ENCODE results near the gene TGFBR2.

Gene TGFBR2

DNA sequence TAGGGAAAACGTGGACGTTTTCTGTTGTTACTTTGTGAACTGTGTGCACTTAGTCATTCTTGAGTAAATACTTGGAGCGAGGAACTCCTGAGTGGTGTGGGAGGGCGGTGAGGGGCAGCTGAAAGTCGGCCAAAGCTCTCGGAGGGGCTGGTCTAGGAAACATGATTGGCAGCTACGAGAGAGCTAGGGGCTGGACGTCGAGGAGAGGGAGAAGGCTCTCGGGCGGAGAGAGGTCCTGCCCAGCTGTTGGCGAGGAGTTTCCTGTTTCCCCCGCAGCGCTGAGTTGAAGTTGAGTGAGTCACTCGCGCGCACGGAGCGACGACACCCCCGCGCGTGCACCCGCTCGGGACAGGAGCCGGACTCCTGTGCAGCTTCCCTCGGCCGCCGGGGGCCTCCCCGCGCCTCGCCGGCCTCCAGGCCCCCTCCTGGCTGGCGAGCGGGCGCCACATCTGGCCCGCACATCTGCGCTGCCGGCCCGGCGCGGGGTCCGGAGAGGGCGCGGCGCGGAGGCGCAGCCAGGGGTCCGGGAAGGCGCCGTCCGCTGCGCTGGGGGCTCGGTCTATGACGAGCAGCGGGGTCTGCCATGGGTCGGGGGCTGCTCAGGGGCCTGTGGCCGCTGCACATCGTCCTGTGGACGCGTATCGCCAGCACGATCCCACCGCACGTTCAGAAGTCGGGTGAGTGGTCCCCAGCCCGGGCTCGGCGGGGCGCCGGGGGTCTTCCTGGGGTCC, at the start of gene TGFBR2:
TSS of gene TGFBR2 (plus strand) at position 301 of the 731 bp plus-strand sequence. CDS start at position 584, 283 bp downstream.
- peak; percentile 62 to 84 for DNase-seq (ENCODE audit: low read depth in 2 of 2, low spot score in 1 of 2)

DNA sequence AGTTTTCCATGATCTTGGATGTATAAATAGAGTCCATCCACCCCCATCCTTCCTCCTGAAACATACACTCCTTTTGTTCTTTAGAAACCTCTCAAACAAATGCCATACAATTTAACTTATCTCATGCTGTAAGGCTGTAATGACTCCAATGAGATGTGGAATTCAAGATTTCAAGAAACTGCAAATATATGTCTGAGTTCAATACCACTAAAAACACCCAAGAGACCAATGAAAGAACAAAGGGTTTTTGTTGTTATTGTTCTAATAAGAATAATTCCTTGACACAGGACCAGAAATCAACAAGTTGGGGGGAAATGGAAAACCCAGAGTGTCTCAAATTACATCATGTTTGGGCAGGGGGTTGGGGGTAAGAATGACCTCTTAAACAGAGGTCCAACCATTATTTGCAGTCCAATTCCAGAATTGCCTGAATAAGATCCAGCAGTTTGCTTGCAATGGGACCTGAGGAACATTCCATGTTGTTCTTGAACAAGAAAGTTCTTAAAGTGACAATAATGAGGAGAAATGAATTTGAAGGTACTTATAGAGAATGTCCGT, 48.6 kb upstream of the TGFBR2 start:
- DNase-seq (ENCODE audit: low read depth in 2 of 2, low spot score in 1 of 2) = no peak

DNA sequence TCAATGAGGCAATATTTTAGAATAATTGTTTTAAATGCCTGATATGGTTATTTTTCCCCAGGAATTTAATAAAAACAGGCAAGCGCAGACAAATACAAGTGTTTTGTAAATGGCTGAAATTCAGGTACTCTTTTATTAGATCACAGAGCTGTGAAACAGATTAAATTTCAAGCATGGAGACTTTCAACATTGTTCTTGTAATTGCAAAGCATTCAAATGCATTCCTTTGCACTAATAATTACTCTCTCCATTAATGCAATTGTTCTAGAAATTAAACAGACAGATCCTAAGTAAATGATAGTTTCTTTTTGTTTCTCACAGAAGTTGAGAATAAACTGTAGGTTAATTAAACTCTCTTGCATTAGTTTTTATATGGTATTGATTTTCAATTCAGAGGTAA, 42.4 kb upstream of the TGFBR2 start:
- no peak for DNase-seq (ENCODE audit: low read depth in 2 of 2, low spot score in 1 of 2)

DNA sequence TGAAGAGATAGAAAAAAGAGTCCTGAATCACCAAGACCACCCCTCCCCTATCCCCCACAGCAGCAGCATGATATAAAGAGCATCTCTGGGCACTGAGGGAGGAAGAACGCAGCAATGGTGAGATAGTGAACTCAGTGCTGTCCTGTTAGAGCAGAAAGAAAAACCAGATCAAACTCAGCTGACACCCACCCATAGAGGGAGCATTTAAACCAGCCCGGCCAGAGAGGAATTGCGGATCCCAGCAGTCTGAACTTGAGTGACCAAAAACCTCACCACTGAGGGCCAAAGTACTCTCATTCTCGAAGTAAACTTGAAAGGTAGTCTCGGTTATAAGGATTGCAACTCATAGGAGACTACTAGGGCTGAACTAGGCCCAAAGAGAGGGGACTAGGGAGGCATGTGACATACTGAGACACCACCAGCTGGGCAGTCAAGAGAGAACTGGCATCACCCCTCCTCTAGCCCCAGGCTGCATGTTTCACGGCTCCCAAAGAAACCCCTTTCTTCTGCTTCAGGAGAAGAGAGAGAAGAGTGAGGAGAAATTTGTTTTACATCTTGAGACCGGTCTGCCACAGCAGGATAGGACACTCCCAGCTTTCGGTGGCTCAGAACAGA, 39.2 kb upstream of the TGFBR2 start:
- DNase-seq (ENCODE audit: low read depth in 2 of 2, low spot score in 1 of 2) = no peak

- DNase-seq (ENCODE audit: low read depth in 2 of 2, low spot score in 1 of 2) = no peak
Observed at GRCh38 chr3:30576946-30577345, 29.5 kb upstream of the TGFBR2 start.

DNA sequence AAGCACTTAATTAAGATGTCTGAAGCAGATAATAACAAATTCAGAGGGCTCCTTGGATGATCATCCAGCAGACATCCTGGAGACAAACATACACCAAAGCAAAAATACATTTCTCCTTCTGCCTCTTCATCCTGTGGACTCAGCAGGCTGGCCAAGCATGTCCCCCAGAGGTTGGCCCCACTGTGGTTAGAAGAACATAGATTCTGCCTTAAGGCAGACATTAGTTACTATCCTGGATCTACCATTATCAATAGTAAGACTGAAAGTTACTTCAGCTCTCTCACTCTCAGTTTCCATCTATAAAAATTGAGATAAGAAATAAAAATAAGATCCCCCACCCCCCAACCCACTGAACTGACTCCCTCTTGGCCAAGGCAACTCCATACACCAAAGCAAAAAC, 28.6 kb upstream of the TGFBR2 start:
- DNase-seq (ENCODE audit: low read depth in 2 of 2, low spot score in 1 of 2) = no peak

GRCh38 chr3:30578479-30578878, 27.9 kb upstream of the TGFBR2 start:
- DNase-seq (ENCODE audit: low read depth in 2 of 2, low spot score in 1 of 2) = no peak

DNA sequence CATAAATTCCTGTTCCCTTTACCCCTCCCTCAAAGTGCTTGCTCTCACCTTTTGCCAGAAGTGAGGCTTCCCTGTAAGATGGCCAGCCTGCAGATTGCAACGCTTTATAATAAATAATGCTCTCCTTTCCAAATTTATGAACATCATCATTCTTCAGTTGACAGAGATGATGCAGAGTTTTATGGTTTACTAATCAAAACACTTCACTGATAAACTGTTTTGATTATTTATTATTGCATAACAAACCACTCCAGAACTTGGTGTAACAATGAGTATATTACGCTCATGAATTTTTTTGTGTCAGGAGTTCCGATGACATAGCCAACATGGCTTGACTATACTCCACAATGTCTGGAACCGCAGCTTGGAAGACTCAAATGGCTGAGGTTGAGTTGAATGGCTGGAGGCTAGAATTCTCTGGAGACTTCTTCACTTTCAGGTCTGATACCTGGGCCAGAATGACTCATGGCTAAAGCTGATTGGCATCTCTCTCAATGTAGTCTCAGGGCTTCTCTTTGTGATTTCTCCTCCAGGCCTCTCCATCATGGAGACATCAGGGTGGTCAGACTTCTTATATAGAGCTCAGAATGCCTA, 27.3 kb upstream of the TGFBR2 start:
- DNase-seq (ENCODE audit: low read depth in 2 of 2, low spot score in 1 of 2) = no peak

DNA sequence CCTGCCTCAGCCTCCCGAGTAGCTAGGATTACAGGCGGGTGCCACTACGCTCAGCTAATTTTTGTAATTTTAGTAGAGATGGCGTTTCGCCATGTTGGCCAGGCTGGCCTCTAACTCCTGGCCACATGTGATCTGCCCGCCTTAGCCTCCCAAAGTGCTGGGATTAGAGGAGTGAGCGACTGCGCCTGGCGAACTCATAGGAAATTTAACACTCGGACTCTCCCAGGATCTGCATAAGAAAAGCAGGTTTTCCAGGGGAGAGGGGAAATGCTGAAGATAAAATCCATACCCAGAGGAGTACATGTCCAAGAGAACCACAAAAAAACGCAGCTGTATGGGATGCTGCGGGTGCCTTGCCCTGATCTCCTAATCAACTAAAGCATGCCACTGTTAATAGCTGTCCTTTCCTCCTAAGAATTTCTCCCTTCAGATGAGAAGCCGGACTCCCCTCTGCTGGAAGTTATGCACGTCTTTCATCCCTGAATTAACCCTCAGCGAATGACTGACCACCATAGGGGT, 25.3 kb upstream of the TGFBR2 start:
- no peak for DNase-seq (ENCODE audit: low read depth in 2 of 2, low spot score in 1 of 2)

- DNase-seq (ENCODE audit: low read depth in 2 of 2, low spot score in 1 of 2) = no peak
Observed at GRCh38 chr3:30581982-30582381, 24.4 kb upstream of the TGFBR2 start.

DNA sequence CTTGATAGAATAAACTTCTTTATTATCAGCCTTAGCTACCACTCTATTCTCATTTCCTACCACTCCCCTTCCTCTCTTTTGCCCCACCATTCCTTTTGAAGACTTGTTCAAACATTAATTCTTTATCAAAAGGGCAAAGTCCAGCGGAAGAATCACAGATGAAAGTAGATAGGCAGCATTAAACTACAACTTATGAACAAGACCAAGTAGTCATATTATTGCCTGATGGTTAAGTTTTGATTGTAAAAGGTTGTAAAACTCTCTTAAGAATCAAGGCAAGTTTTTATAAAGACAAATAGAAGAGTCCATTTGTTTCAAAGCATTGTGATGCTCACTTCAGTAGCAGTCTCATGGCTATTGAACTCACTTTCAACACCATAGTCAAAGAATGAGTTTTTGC, 22.4 kb upstream of the TGFBR2 start:
- no peak for DNase-seq (ENCODE audit: low read depth in 2 of 2, low spot score in 1 of 2)

DNA sequence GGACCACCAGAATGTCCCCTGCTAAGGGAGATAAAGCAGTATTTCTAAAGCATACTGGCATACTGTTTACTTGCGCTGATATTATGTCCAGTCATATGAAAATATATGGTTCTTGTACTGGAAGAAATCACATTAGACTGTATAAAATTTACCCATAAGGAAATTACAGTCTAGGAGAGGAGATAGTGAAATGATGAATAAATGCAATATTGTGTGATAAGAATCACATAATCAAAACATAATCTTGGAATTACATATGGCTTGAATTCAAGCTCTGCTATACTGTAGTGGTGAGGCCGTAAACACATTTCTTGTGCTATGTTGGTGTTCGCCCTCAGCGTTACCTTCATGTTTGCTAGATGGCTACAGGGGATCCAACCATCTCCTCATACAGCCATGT, 20.7 kb upstream of the TGFBR2 start:
- no peak for DNase-seq (ENCODE audit: low read depth in 2 of 2, low spot score in 1 of 2)

DNA sequence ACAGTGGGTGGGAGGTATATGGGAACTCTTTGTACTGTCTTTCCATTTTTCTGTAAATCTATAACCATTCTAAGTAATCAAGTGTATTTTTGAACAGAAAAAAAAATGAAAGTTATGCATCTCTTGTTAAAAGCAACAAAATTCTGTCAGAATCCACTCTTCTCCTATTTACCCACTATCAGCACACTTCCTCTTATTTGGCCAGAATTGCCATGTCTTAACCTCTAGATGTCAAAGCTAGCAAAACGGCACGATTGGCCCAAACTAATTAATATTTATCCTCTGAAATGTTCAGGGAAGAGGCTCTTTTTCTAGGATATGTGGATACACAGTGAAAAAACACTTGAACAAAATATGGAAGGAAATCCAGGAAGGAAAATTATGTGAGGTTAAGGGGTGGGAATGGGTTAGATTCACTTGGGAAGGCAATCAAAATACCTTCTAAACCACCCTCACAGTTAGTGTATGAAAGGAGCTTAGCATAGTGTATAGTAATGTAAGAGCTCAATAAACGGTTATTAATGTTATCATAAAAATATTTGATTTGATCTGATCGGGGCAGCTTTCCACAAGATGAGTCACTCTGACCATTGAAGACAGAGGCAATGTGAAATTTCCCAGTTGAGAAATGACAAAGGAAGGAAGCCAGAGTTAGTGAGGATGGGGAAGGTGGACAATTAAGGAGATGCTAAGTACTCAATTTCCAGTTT, 20.1 kb upstream of the TGFBR2 start:
- DNase-seq (ENCODE audit: low read depth in 2 of 2, low spot score in 1 of 2) = no peak

GRCh38 chr3:30586806-30587486, 19.5 kb upstream of the TGFBR2 start:
- DNase-seq (ENCODE audit: low read depth in 2 of 2, low spot score in 1 of 2) = no peak

DNA sequence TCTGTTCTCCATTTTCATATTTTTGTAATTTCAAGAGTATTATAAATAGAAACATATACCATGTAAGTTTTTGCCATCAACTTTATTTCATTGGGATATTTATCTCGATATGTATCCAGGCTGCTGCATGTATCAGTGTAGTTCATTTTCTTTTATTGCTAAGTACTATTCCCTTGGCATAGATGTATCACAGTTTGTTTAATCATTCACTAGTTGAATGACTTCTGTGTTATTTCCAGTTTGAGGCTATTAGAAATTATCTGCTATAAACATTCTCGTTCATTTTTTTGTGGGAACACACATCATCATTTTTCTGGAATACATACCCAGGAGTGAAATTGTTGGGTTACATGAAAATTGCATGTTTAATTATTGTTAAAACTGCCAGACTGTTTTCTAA, 18.5 kb upstream of the TGFBR2 start:
- DNase-seq (ENCODE audit: low read depth in 2 of 2, low spot score in 1 of 2) = no peak

DNA sequence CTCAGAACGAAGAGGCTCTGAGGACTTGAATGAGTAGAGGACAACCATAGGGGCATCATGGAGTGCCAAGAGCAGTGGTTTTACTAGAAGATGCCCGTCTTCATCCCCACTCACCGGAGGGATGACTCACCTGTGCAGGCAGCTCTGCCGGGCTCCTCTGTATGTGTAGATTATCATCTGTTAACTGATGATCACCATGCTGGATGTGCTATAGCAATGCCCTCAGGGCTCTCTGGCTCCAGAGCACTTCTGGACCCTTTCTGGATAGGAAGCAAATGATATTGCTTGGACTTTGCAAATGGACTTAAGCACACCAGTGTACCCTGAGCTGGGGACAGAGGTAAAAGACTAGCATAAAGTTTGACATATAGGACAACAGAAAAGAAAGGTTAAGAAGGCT, 10.2 kb upstream of the TGFBR2 start:
- DNase-seq (ENCODE audit: low read depth in 2 of 2, low spot score in 1 of 2) = no peak

DNA sequence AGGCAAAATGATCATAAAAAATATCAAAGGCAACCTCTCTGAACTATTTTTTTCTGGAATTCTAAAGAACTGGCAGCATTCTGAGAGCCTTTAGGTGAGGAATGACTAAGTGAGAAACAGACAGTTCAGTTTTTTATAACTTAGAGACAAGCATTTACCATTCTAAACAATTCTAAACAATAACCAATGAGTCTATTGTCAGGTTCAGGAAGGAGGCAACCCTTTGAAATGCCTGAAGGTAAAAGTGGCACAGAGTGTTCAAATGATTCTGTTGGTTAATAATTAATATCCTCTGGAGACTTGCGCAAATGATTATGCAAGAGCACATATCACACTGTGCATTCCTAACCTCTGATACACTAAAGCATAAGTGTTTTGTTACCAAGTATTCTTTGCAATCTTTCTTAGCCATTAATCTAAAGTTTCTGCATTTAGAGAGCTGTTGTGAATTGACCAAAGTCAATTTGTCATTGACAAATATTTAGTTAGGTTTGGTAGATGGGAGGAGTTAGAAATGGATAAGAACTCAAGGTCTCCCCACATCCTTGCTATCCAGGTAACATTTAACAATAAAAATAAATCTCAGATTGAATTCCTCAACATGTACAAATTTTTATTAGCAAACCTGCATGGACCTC, 9.2 kb upstream of the TGFBR2 start:
- no peak for DNase-seq (ENCODE audit: low read depth in 2 of 2, low spot score in 1 of 2)

GRCh38 chr3:30597769-30598134, 8.6 kb upstream of the TGFBR2 start:
- DNase-seq (ENCODE audit: low read depth in 2 of 2, low spot score in 1 of 2) = no peak

DNA sequence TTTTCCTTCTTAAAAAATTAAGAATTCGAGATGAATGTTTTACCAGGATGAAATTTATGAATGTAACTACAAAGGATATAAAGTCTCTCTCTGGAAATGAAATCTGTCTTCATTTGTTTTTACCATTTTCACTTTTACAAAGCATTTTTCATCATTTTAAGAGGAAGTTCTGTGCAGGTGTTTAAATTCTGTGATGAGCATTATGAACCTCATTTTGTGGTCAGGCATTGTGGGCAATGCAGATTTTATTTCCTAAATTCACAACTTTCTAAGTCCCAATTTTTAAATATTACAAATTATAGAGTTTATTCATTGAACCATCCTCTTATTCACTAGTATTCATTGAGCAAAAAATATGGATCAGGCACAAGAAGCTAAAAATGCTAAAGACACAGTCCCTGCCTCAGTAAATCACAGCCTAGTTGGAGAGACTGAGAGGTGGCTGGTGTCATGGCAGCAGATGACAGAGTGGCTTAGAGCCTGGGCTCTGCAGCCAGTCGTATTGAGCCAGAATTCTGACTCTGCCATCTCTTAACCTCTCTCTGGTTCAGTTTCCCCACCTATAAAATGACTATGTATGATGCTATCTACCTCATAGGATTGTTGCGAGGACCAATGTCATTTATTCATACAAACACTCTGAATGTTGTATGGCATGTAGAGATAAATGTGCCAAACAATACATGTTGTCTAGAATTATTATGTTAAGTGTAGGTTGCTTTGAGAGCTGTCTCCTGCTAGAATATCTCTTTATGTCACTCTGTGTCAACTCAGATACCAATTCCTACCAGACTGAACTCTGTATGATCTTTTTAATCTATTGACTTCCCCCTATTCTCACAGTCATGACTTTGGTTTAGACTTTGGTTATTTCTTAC, 7.5 kb upstream of the TGFBR2 start:
- DNase-seq (ENCODE audit: low read depth in 2 of 2, low spot score in 1 of 2) = no peak
